ENCODE measurements around the gene ATP2B2.

Gene ATP2B2

GRCh38 chr3:10471054-10471688 lies 34.2 kb downstream of the ATP2B2 start:
- H3K27me3 ChIP-seq (ENCODE audit: insufficient read depth, poor library complexity, severe bottlenecking): peaks cover 16% of the 10 kb centered on the region
- no peak overlapping the region for H3K27ac ChIP-seq (ENCODE audit: poor library complexity, severe bottlenecking)
- ATAC-seq (ENCODE audit: low read depth) (no peak), DNase-seq (ENCODE audit: low spot score) (no peak)
- TF ChIP-seq CTCF (IDR thresholded peaks at IDR 0.05; ENCODE audit: poor library complexity, severe bottlenecking): no peak
- no peaks in the 10 kb centered on the region for H3K36me3 ChIP-seq (ENCODE audit: low read depth)
- no peak overlapping the region for H3K4me3 ChIP-seq (ENCODE audit: severe bottlenecking)
- no peaks in the 10 kb centered on the region for H3K4me1 ChIP-seq (ENCODE audit: insufficient read depth, poor library complexity, severe bottlenecking)
- no peaks in the 10 kb centered on the region for H3K9me3 ChIP-seq (ENCODE audit: severe bottlenecking)

GRCh38 chr3:10470120-10471053 lies 35.0 kb downstream of the ATP2B2 start:
- H3K36me3 ChIP-seq (ENCODE audit: low read depth): no peaks in the 10 kb centered on the region
- ATAC-seq (ENCODE audit: low read depth): no peak
- no peak overlapping the region for H3K4me3 ChIP-seq (ENCODE audit: severe bottlenecking)
- H3K27me3 ChIP-seq (ENCODE audit: insufficient read depth, poor library complexity, severe bottlenecking): peaks cover 16% of the 10 kb centered on the region
- no peaks in the 10 kb centered on the region for H3K9me3 ChIP-seq (ENCODE audit: severe bottlenecking)
- no peak overlapping the region for H3K27ac ChIP-seq (ENCODE audit: poor library complexity, severe bottlenecking)
- DNase-seq (ENCODE audit: low spot score): no peak
- no peak for TF ChIP-seq CTCF (IDR thresholded peaks at IDR 0.05; ENCODE audit: poor library complexity, severe bottlenecking)
- H3K4me1 ChIP-seq (ENCODE audit: insufficient read depth, poor library complexity, severe bottlenecking): no peaks in the 10 kb centered on the region

- ATAC-seq (ENCODE audit: low read depth) (no peak), DNase-seq (ENCODE audit: low spot score) (no peak)
- Histone ChIP-seq H3K36me3 (ENCODE audit: low read depth) (no peaks in the 10 kb centered on the region), H3K9me3 (ENCODE audit: severe bottlenecking) (no peaks in the 10 kb centered on the region), H3K4me1 (ENCODE audit: insufficient read depth, poor library complexity, severe bottlenecking) (no peaks in the 10 kb centered on the region), H3K27me3 (ENCODE audit: insufficient read depth, poor library complexity, severe bottlenecking) (peaks cover 16% of the 10 kb centered on the region), H3K27ac (ENCODE audit: poor library complexity, severe bottlenecking) (no peak overlapping the region), H3K4me3 (ENCODE audit: severe bottlenecking) (no peak overlapping the region)
- TF ChIP-seq CTCF (IDR thresholded peaks at IDR 0.05; ENCODE audit: poor library complexity, severe bottlenecking): no peak
Measured at GRCh38 chr3:10469441-10470119, 35.8 kb downstream of the ATP2B2 start.

- H3K4me3 ChIP-seq (ENCODE audit: severe bottlenecking): no peak overlapping the region
- ATAC-seq (ENCODE audit: low read depth): no peak
- no peak for DNase-seq (ENCODE audit: low spot score)
- TF ChIP-seq CTCF (IDR thresholded peaks at IDR 0.05; ENCODE audit: poor library complexity, severe bottlenecking): no peak
- no peak overlapping the region for H3K27ac ChIP-seq (ENCODE audit: poor library complexity, severe bottlenecking)
- H3K9me3 ChIP-seq (ENCODE audit: severe bottlenecking): no peaks in the 10 kb centered on the region
- H3K36me3 ChIP-seq (ENCODE audit: low read depth): no peaks in the 10 kb centered on the region
- peaks cover 16% of the 10 kb centered on the region for H3K27me3 ChIP-seq (ENCODE audit: insufficient read depth, poor library complexity, severe bottlenecking)
- H3K4me1 ChIP-seq (ENCODE audit: insufficient read depth, poor library complexity, severe bottlenecking): no peaks in the 10 kb centered on the region
Measured at GRCh38 chr3:10468613-10469354, 36.6 kb downstream of the ATP2B2 start.

Measured in RWPE2 (cell line).